GM06990 (cell line): Measurements from ENCODE around the gene PRKD1.

Experiments used
- DNase-seq: peaks from one replicate; pipeline ENCODE4 v3.0.0-alpha.2; 2011; ENCODE audit not compliant: insufficient read length; ENCODE audit errors: extremely low read depth
- H3K27me3 ChIP-seq: replicated peaks from 2 replicates; pipeline ENCODE4 v1.6.0; 2011; ENCODE audit warnings: low read length; ENCODE audit not compliant: control insufficient read depth, insufficient read depth
- H3K36me3 ChIP-seq: 2 replicates; pipeline ENCODE4 v1.5.1; 2011; ENCODE audit warnings: low read length; ENCODE audit not compliant: control insufficient read depth, insufficient read depth
- H3K4me3 ChIP-seq: replicated peaks from 2 replicates; pipeline ENCODE4 v1.5.1; 2011; ENCODE audit warnings: low read depth, mild to moderate bottlenecking, control low read depth, low read length
- CTCF ChIP-seq: IDR thresholded peaks from 2 replicates; pipeline ENCODE4 v1.5.1; 2011; ENCODE audit warnings: low read length, control low read depth, mild to moderate bottlenecking, inconsistent platforms; ENCODE audit not compliant: insufficient read depth, poor library complexity, severe bottlenecking

PRKD1 gene

GRCh38 chr14:29800961-29801360 lies 126.7 kb downstream of the PRKD1 start:
- Histone ChIP-seq H3K36me3 (no peaks in the 10 kb centered on the region), H3K4me3 (no peak overlapping the region), H3K27me3 (no peaks in the 10 kb centered on the region)
- DNase-seq = no peak
- no peak for TF ChIP-seq CTCF

DNA sequence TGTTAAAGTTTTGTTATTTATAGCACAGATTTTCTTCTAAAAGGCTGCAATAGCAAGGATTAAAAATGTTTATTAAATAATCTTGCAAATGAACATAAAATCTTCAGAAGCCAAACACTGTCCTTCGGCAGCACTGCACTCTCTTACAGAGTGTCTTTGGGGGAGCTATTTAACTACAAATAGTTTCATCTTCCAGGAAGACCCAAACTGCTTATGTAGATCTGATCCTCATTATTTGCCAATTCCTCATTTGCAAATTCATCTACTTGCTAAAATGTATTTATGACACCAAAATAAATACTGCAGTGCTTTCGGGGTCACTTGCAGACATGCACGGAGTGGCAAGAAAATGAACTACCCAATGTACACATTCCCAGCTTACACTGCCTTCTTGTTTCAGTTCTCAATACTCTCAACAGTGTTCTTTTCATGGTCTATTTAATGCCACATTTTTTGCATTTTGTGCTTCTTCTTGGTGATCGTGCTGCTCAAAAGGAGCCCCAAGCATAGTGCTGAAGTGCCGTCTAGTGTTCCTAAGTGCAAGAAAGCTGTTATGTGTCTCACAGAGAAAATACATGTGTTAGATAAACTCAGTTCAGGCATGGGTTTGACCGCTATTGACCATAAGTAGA lies 128.1 kb downstream of the PRKD1 start:
- DNase-seq = no peak
- H3K27me3 ChIP-seq = no peaks in the 10 kb centered on the region

GRCh38 chr14:29798811-29799210 lies 128.8 kb downstream of the PRKD1 start:
- DNase-seq = no peak
- Histone ChIP-seq H3K27me3 (no peaks in the 10 kb centered on the region), H3K4me3 (no peak overlapping the region), H3K36me3 (no peaks in the 10 kb centered on the region)
- no peak for TF ChIP-seq CTCF

More for the DNA sequence above, 128.1 kb downstream of the PRKD1 start:
- no peak overlapping the region for H3K4me3 ChIP-seq
- TF ChIP-seq CTCF = no peak
- no peaks in the 10 kb centered on the region for H3K36me3 ChIP-seq

- no peak for DNase-seq
- TF ChIP-seq CTCF = no peak
- no peaks in the 10 kb centered on the region for H3K27me3 ChIP-seq
- no peaks in the 10 kb centered on the region for H3K36me3 ChIP-seq
- H3K4me3 ChIP-seq = no peak overlapping the region
These were observed 129.5 kb downstream of the PRKD1 start for GRCh38 chr14:29798108-29798663.

- no peak for DNase-seq
- TF ChIP-seq CTCF = no peak
- H3K36me3 ChIP-seq = no peaks in the 10 kb centered on the region
- no peak overlapping the region for H3K4me3 ChIP-seq
- H3K27me3 ChIP-seq = no peaks in the 10 kb centered on the region
These were observed 130.8 kb downstream of the PRKD1 start for GRCh38 chr14:29796853-29797252.
